PC-3 (cell line): ENCODE data around the gene ADM2. TPM values are rescaled to one million over a fixed set of nuclear protein-coding genes. Genes with fewer than 3 reads are reported as not detected.

ENCODE experiments used
- ATAC-seq: fragments of 200-7000 bp; cut with Tn5 transposase; 2 replicates; pipeline ENCODE4 v1.9.1; 2020; ENCODE audit warnings: mild to moderate bottlenecking, moderate library complexity
- BruUV-seq: library from RNA; stranded (reverse); fragments of 400-500 nt; replicated peaks from 2 replicates; lab custom pipeline; 2021; lab: Mats Ljungman, UMichigan
- CTCF ChIA-PET: fragments of 300-600 bp; sonication (Branson Sonifier 250); formaldehyde crosslinking; loops from one replicate; lab custom pipeline; 2022; ENCODE audit warnings: antibody characterized with exemption; lab: Charles Lee
- POLR2A ChIA-PET: fragments of 300-600 bp; sonication (Branson Sonifier 250); formaldehyde crosslinking; loops from one replicate; lab custom pipeline; 2022; ENCODE audit warnings: antibody characterized with exemption; ENCODE audit not compliant: unreplicated experiment; lab: Charles Lee
- DNase-seq: peaks from one replicate; pipeline ENCODE4 v3.0.0-alpha.2; 2015
- H2AFZ ChIP-seq: fragments of 300-600 bp; sonication (generic); 2 replicates; pipeline ENCODE4 v1.6.0; 2016; ENCODE audit warnings: antibody characterized with exemption, low read length
- H3F3A ChIP-seq: fragments of 300-600 bp; sonication (generic); one replicate; pipeline ENCODE4 v1.6.0; 2017; ENCODE audit warnings: antibody characterized with exemption, low read length, control low read depth, mild to moderate bottlenecking; ENCODE audit not compliant: unreplicated experiment
- H3K27ac ChIP-seq: fragments of 300-600 bp; sonication (generic); 2 replicates; pipeline ENCODE4 v1.5.1; 2016; ENCODE audit warnings: mild to moderate bottlenecking, low read length
- H3K27me3 ChIP-seq: fragments of 300-600 bp; sonication (generic); 2 replicates; pipeline ENCODE4 v1.6.1; 2016; ENCODE audit warnings: low read length, mixed read lengths
- H3K36me3 ChIP-seq: fragments of 300-600 bp; sonication (generic); 2 replicates; pipeline ENCODE4 v1.6.1; 2016; ENCODE audit warnings: low read depth, mixed run types, low read length, mixed read lengths
- H3K4me1 ChIP-seq: fragments of 300-600 bp; sonication (generic); 2 replicates; pipeline ENCODE4 v1.5.1; 2016; ENCODE audit warnings: low read length; ENCODE audit not compliant: insufficient read depth
- H3K4me2 ChIP-seq: fragments of 300-600 bp; sonication (generic); 2 replicates; pipeline ENCODE4 v1.6.0; 2016; ENCODE audit warnings: low read length
- H3K4me3 ChIP-seq: fragments of 300-600 bp; sonication (generic); 2 replicates; pipeline ENCODE4 v1.5.1; 2016; ENCODE audit warnings: mild to moderate bottlenecking, low read length, mixed read lengths
- H3K79me2 ChIP-seq: fragments of 300-600 bp; sonication (generic); 2 replicates; pipeline ENCODE4 v1.6.1; 2017; ENCODE audit warnings: low read length, mixed read lengths
- H3K9ac ChIP-seq: fragments of 300-600 bp; sonication (generic); 2 replicates; pipeline ENCODE4 v1.6.0; 2016; ENCODE audit warnings: mild to moderate bottlenecking, low read length
- H3K9me2 ChIP-seq: fragments of 300-600 bp; sonication (generic); replicated peaks from 2 replicates; pipeline ENCODE4 v1.6.1; 2016; ENCODE audit warnings: mixed run types, low read length, mixed read lengths
- H3K9me3 ChIP-seq: fragments of 300-600 bp; sonication (generic); 2 replicates; pipeline ENCODE4 v1.6.1; 2016; ENCODE audit warnings: low read length, mixed read lengths
- H4K20me1 ChIP-seq: fragments of 300-600 bp; sonication (generic); 2 replicates; pipeline ENCODE4 v1.6.1; 2016; ENCODE audit warnings: low read length, mixed read lengths
- EZH2 ChIP-seq: fragments of 300-600 bp; sonication (generic); IDR thresholded peaks from one replicate; pipeline ENCODE4 v1.6.1; 2017; ENCODE audit warnings: antibody characterized with exemption, mild to moderate bottlenecking, low read length; ENCODE audit not compliant: unreplicated experiment
- EZH2phosphoT487 ChIP-seq: fragments of 300-600 bp; sonication (generic); IDR thresholded peaks from 2 replicates; pipeline ENCODE4 v1.6.1; 2018; ENCODE audit warnings: mild to moderate bottlenecking, antibody characterized with exemption, low read length, borderline replicate concordance
- intact Hi-C: fragments of 100-400 bp; cut with micrococcal nuclease; formaldehyde crosslinking; loops from 2 replicates; pipeline ENCODE4 v1.9.0; 2023
- total RNA-seq: library from RNA; depleted of rRNA; stranded (reverse); fragments of >200 nt; gene quantifications from 2 replicates; pipeline ENCODE4 v1.2.3, GENCODE V29; 2014
- TF ChIP-seq, protein P1 (sequence below): fragments of 300-600 bp; sonication (generic); conservative IDR thresholded peaks from 2 replicates; pipeline ENCODE4 v1.5.1; 2017; ENCODE audit warnings: antibody characterized with exemption, low read depth, mild to moderate bottlenecking, low read length

Gene ADM2
- total RNA-seq, 1 experiment from 2014 or later: 1.8 TPM

DNA sequence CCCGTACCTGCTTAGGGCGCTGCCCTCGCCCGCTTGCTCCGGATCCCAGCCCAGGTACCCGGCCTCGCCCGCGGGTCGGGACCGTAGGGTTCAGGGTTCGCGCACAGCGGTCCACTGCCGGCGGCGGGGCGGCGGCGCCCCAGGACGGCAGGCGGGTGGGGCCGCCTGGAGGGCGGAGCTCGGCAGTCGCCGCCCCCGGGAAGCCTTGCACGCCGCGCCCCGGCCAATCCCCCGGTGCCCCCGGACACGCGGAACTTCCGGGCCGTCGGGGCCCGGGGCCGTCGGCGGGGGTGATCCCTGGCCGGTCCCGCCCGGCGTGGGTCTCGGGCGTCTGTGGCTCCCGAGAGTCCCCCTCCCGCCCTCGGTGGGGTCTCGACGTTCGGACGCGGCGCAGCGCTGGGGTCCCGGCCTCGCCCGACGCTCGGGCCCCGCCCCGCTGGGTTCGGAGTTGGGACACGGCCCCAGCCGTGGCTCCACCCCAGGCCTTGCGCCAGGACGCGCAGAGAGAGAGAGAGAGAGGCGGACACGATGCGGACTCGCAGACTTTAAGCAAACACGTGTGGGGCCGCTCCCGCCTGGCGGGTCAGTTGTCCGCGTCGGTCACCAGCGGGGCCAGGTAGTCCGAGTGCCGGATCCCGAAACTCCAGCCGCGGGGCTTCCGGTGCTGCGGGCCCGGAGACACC is 48.7 kb downstream of the ADM2 start, which contains the start of gene TYMP:
Gene TYMP, minus strand, starts transcription at position 116 of the 683 bp plus-strand sequence. CDS start 303 bp downstream, outside the sequence.
- POLR2A ChIA-PET: no interaction called here

DNA sequence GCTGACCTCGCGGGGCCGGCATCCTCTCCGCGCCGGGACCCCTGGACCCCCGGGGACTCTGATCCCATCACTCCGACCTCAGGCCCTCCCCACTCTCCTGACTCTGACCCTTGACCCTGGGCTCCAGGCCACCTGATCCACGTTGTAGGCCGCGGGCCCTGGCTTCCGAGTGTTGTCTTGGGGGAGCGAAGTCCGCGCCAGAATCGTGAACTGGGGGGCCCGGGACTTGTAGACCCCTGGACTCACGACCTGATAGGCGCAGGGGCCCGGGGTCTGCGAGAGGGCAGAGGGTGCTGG is 49.2 kb downstream of the ADM2 start:
- ATAC-seq (no peak), DNase-seq (no peak)
- Histone ChIP-seq H2AFZ (peak overlapping the region; percentile 81), H3K4me1 (peaks cover 10% of the 10 kb centered on the region; the same call in 1 of the 2 replicates), H3K4me2 (peak overlapping the region; percentile 100), H3K36me3 (no peaks in the 10 kb centered on the region), H3K9me2 (no peaks in the 10 kb centered on the region), H3K27me3 (no peaks in the 10 kb centered on the region), H3K4me3 (peak overlapping the region; percentile 78), H3K79me2 (0 out of 2 replicates have a peak, but pooled peaks cover 4% of the 10 kb centered on the region), H3K27ac (peak overlapping the region; percentile 75), H4K20me1 (no peaks in the 10 kb centered on the region), H3K9me3 (no peaks in the 10 kb centered on the region), H3K9ac (peak overlapping the region; percentile 90), H3F3A (no peaks in the 10 kb centered on the region)
- TF ChIP-seq, protein P1, sequence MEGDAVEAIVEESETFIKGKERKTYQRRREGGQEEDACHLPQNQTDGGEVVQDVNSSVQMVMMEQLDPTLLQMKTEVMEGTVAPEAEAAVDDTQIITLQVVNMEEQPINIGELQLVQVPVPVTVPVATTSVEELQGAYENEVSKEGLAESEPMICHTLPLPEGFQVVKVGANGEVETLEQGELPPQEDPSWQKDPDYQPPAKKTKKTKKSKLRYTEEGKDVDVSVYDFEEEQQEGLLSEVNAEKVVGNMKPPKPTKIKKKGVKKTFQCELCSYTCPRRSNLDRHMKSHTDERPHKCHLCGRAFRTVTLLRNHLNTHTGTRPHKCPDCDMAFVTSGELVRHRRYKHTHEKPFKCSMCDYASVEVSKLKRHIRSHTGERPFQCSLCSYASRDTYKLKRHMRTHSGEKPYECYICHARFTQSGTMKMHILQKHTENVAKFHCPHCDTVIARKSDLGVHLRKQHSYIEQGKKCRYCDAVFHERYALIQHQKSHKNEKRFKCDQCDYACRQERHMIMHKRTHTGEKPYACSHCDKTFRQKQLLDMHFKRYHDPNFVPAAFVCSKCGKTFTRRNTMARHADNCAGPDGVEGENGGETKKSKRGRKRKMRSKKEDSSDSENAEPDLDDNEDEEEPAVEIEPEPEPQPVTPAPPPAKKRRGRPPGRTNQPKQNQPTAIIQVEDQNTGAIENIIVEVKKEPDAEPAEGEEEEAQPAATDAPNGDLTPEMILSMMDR: no peak
- TF ChIP-seq EZH2 (no peak), EZH2phosphoT487 (no peak)
- no TSS peak for BruUV-seq
- intact Hi-C loops: no loop called here
- CTCF ChIA-PET: no interaction called here
- POLR2A ChIA-PET: no interaction called here

More for the DNA sequence above, 48.7 kb downstream of the ADM2 start, which contains the start of gene TYMP:
- no peaks in the 10 kb centered on the region for H3K36me3 ChIP-seq
- H3K4me3 ChIP-seq: peak within 1 kb of the TSS; percentile 78
- BruUV-seq: TSS peak; percentile 40
- TF ChIP-seq EZH2phosphoT487: no peak
- TF ChIP-seq, protein P1: no peak
- peak within 1 kb of the TSS; percentile 75 for H3K27ac ChIP-seq
- H4K20me1 ChIP-seq: no peaks in the 10 kb centered on the region
- DNase-seq (peak; percentile 68), ATAC-seq (peak; percentile 27)
- peak within 1 kb of the TSS; percentile 81 for H2AFZ ChIP-seq
- no peaks in the 10 kb centered on the region for H3F3A ChIP-seq
- CTCF ChIA-PET: no interaction called here
- peaks cover 10% of the 10 kb centered on the region; the same call in 1 of the 2 replicates for H3K4me1 ChIP-seq
- no peaks in the 10 kb centered on the region for H3K27me3 ChIP-seq
- no peaks in the 10 kb centered on the region for H3K9me2 ChIP-seq
- intact Hi-C loops: loop anchor here (5.0 kb wide), 2 partner anchors 32 to 92 kb away; partner anchors contain the start of gene SYCE3
- H3K9me3 ChIP-seq: no peaks in the 10 kb centered on the region
- peaks cover 6% of the 10 kb centered on the region; the same call in 1 of the 2 replicates for H3K79me2 ChIP-seq
- H3K4me2 ChIP-seq: peak within 1 kb of the TSS; percentile 100
- H3K9ac ChIP-seq: peak within 1 kb of the TSS; percentile 90
